Measurements from ENCODE around the gene OR10A3. TPM values are rescaled to one million over a fixed set of nuclear protein-coding genes. Genes with fewer than 3 reads are reported as not detected.

Gene OR10A3
- polyA plus RNA-seq, 1 donor (not counting 4 experiments of a cell fraction or from before 2014, with no cell fraction given): 0.04 TPM

GRCh38 chr11:7964261-7964660 is 22.8 kb upstream of the OR10A3 start:
- H3K27ac ChIP-seq (ENCODE audit: control insufficient read depth, insufficient read depth, low read length): peak overlapping the region; percentile 91

GRCh38 chr11:7955191-7955590 is 13.7 kb upstream of the OR10A3 start:
- Histone ChIP-seq H3K79me2 (ENCODE audit: control insufficient read depth, insufficient read depth, low read length) (no peaks in the 10 kb centered on the region), H3K27me3 (ENCODE audit: control insufficient read depth, extremely low read depth, insufficient read depth, low read length) (peaks cover 3% of the 10 kb centered on the region), H3K9ac (ENCODE audit: control insufficient read depth, extremely low read depth, insufficient read depth, low read length) (no peak overlapping the region), H3K4me3 (ENCODE audit: control insufficient read depth in 2 of 3, extremely low read depth in 1 of 3, insufficient read depth in 2 of 3, low read depth in 1 of 3, low read length in 3 of 3) (no peak overlapping the region), H2AFZ (ENCODE audit: control insufficient read depth, low read length) (no peak overlapping the region), H3K36me3 (ENCODE audit: control insufficient read depth in 2 of 2, extremely low read depth in 1 of 2, insufficient read depth in 2 of 2, low read length in 2 of 2) (no peaks in the 10 kb centered on the region), H3K9me3 (ENCODE audit: control insufficient read depth, low read depth, low read length) (no peaks in the 10 kb centered on the region), H3K4me1 (ENCODE audit: control insufficient read depth, extremely low read depth, insufficient read depth, low read length) (no peaks in the 10 kb centered on the region), H3K9me1 (ENCODE audit: control insufficient read depth, extremely low read depth, insufficient read depth, low read length) (no peaks in the 10 kb centered on the region), H3K27ac (ENCODE audit: control insufficient read depth, insufficient read depth, low read length) (no peak overlapping the region), H4K20me1 (ENCODE audit: control insufficient read depth, extremely low read depth, insufficient read depth, low read length) (no peaks in the 10 kb centered on the region), H3K4me2 (ENCODE audit: control insufficient read depth, extremely low read depth, insufficient read depth, low read depth, low read length) (no peak overlapping the region)
- no peak for TF ChIP-seq EZH2 (IDR thresholded peaks at IDR 0.05; ENCODE audit: low read length)
- TF ChIP-seq CTCF (optimal IDR thresholded peaks at IDR 0.05 in 1 of 3, IDR thresholded peaks at IDR 0.05 in 1 of 3, conservative IDR thresholded peaks at IDR 0.05 in 1 of 3; ENCODE audit: extremely low read depth in 1 of 3, insufficient read depth in 2 of 3, low read length in 3 of 3): no peak
- dilution Hi-C loops (cut with MboI; ENCODE audit: extremely low pct_ligation_motif_present, low sequenced_read_pairs): no loop called here
- DNase-seq (ENCODE audit: low read depth, low spot score): no peak
- no peak for FAIRE-seq

More at GRCh38 chr11:7964261-7964660, 22.8 kb upstream of the OR10A3 start:
- H3K9me3 ChIP-seq (ENCODE audit: control insufficient read depth, low read depth, low read length): no peaks in the 10 kb centered on the region
- no peak overlapping the region for H3K9ac ChIP-seq (ENCODE audit: control insufficient read depth, extremely low read depth, insufficient read depth, low read length)
- dilution Hi-C loops (cut with MboI; ENCODE audit: extremely low pct_ligation_motif_present, low sequenced_read_pairs): no loop called here
- DNase-seq (ENCODE audit: low read depth, low spot score): no peak
- no peaks in the 10 kb centered on the region for H3K9me1 ChIP-seq (ENCODE audit: control insufficient read depth, extremely low read depth, insufficient read depth, low read length)
- no peak overlapping the region for H3K4me2 ChIP-seq (ENCODE audit: control insufficient read depth, extremely low read depth, insufficient read depth, low read depth, low read length)
- H3K79me2 ChIP-seq (ENCODE audit: control insufficient read depth, insufficient read depth, low read length): no peaks in the 10 kb centered on the region
- no peaks in the 10 kb centered on the region for H4K20me1 ChIP-seq (ENCODE audit: control insufficient read depth, extremely low read depth, insufficient read depth, low read length)
- no peak overlapping the region for H2AFZ ChIP-seq (ENCODE audit: control insufficient read depth, low read length)
- peaks cover 3% of the 10 kb centered on the region for H3K27me3 ChIP-seq (ENCODE audit: control insufficient read depth, extremely low read depth, insufficient read depth, low read length)
- H3K4me1 ChIP-seq (ENCODE audit: control insufficient read depth, extremely low read depth, insufficient read depth, low read length): peaks cover 48% of the 10 kb centered on the region
- no peaks in the 10 kb centered on the region for H3K36me3 ChIP-seq (ENCODE audit: control insufficient read depth in 2 of 2, extremely low read depth in 1 of 2, insufficient read depth in 2 of 2, low read length in 2 of 2)
- FAIRE-seq: no peak
- no peak for TF ChIP-seq EZH2 (IDR thresholded peaks at IDR 0.05; ENCODE audit: low read length)
- no peak for TF ChIP-seq CTCF (optimal IDR thresholded peaks at IDR 0.05 in 1 of 3, IDR thresholded peaks at IDR 0.05 in 1 of 3, conservative IDR thresholded peaks at IDR 0.05 in 1 of 3; ENCODE audit: extremely low read depth in 1 of 3, insufficient read depth in 2 of 3, low read length in 3 of 3)
- no peak overlapping the region for H3K4me3 ChIP-seq (ENCODE audit: control insufficient read depth in 2 of 3, extremely low read depth in 1 of 3, insufficient read depth in 2 of 3, low read depth in 1 of 3, low read length in 3 of 3)
